GM18907 (cell line): Measurements from ENCODE around the gene RSRC1.

Experiments used
- ATAC-seq: cut with Tn5 transposase; IDR thresholded peaks from one replicate; pipeline ENCODE4 v1.9.1; 2021; ENCODE audit warnings: mild to moderate bottlenecking, moderate library complexity; ENCODE audit not compliant: unreplicated experiment

The RSRC1 gene

GRCh38 chr3:158569794-158570193, 459.9 kb downstream of the RSRC1 start:
- ATAC-seq, result no peak

DNA sequence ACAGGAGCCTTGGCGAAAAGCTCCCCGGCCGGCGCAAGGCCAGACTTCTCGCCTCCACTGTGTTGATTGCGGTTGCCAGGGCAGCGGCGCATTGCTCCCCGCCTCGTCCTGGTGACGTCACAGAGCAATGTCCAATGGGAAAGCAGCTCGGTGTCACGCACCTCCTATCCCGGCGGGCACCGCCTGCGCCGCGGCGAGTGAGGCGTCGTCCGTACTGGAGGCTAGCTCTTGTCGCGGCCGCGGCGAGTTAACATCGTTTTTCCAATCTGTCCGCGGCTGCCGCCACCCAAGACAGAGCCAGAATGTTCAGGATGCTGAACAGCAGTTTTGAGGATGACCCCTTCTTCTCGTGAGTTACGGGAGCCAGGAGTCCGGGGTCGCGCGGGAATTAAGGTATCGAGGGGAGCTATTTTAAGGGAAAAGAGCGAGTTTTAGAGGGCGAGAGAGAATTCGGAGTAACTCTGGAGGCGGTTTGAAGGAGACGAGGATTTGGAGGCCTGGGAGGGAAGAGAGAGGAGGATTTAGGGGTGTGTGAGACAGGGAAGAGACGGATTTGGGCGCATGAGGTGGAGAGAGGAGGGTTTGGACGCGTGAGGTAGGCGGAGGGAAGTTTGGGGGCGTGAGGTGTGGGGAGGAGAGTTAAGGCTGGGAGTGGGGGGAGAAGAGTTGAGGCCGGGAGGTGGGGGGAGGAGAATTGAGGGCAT, 461.3 kb downstream of the RSRC1 start, which contains the start of gene MLF1:
Gene MLF1 (plus strand): TSS at position 196 of the 704 bp plus-strand sequence. CDS start 107 bp downstream, at position 303.
- peak; percentile 100 for ATAC-seq

- ATAC-seq, result no peak
Observed at GRCh38 chr3:158571969-158572765, 462.3 kb downstream of the RSRC1 start.

DNA sequence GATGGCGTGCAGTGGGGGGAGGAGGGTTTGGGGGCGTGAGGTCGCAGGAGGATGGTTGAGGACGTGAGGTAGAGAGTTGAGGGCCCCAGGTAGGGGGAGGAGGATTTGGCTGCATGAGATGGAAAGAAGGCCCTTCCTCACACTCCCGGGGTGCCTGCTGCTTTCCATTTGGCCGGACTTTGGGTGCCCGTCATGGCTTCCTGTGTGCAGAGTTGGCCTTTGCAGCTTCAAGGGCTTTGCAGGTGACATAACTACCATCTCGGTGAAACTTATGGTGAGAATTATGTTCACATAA, 462.8 kb downstream of the RSRC1 start:
- no peak for ATAC-seq

DNA sequence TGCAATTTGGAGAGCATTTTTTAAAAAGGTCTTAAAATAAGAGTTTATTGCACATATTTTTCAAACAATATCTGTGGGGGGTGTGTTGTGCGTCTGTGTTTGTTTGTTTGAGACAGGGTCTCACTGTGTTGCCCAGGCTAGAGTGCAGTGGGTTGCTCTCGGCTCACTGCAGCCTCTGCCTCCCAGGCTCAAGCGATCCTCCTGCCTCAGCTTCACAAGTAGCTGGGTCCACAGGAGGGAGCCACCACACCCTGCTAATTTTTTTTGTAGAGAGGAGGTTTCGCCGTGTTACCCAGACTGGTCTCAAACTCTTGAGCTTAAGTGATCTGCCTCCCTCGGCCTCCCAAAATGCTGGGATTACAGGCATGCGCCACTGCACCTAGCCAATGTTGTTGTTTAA, 463.8 kb downstream of the RSRC1 start:
- no peak for ATAC-seq

DNA sequence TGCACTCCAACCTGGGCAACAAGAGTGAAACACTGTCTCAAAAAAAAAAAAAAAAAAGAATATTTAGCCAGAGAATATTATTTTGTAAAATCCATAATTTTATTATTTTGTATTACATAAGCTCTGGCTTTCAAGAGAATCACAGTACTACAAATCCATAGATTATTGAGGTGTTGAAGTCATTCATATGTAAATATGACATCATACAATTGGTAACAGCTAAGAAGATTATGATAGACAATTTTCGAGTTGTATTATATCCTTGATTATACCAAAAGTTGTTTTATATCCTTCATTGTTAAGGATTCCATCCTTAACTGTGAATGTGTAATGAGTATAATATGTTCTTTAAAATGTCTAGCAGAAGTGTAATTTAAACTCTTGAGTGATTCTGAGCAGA, 464.8 kb downstream of the RSRC1 start:
- no peak for ATAC-seq

DNA sequence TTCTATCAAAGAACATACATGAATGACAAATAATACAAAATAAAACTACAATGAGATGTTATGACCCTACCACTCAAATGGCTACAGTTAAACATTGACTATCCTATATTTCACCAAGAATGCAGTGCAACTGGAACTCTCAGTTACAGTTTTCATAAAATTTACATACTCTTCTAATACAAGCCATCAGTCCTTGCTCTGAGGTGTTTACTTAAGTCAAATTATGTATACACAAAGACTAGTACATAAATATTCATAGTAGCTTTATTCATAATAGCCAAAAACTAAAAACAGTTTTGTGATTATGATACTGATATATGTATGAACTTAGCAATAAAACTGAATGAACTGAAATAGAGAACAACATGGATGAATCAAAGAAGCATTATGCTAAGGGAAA, 480.3 kb downstream of the RSRC1 start:
- no peak for ATAC-seq
